ENCODE measurements around the gene FOXL1.
"Not testable (repeated sequence)": the region's sequence is repeated elsewhere in the genome, so short reads cannot be mapped to it uniquely, and the experiment has no call there.

The FOXL1 gene

GRCh38 chr16:86585821-86586611 is 7.7 kb downstream of the FOXL1 start:
- in situ Hi-C loops (cut with MboI; ENCODE audit: low pct_unique_long_range_greater_than_20kb, low sequenced_read_pairs, unreplicated experiment): no loop called here
- TF ChIP-seq CTCF (IDR thresholded peaks at IDR 0.05; ENCODE audit: extremely low read depth, insufficient read depth, missing control alignments): no peak
- DNase-seq (ENCODE audit: low spot score): no peak

DNA sequence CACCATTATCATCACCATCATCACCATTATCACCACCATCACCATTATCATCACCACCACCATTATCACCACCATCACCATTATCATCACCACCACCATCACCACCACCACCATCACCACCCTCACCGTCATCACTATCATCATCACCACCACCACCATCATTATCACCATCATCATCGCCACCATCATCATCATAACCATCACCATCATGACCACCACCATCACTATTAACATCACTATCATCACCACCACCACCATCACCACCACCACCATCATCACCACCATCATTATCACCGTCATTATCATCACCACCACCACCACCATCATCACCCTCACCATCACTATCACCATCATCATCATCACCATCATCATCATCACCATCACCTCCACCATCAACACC is 9.1 kb downstream of the FOXL1 start:
- no peak for TF ChIP-seq CTCF (IDR thresholded peaks at IDR 0.05; ENCODE audit: extremely low read depth, insufficient read depth, missing control alignments)
- DNase-seq (ENCODE audit: low spot score): no peak
- in situ Hi-C loops (cut with MboI; ENCODE audit: low pct_unique_long_range_greater_than_20kb, low sequenced_read_pairs, unreplicated experiment): no loop called here

- DNase-seq (ENCODE audit: low spot score); in situ Hi-C loops (cut with MboI; ENCODE audit: low pct_unique_long_range_greater_than_20kb, low sequenced_read_pairs, unreplicated experiment): not testable (repeated sequence)
Observed at GRCh38 chr16:86587955-86588354, 9.6 kb downstream of the FOXL1 start.

- no peak for DNase-seq (ENCODE audit: low spot score)
- in situ Hi-C loops (cut with MboI; ENCODE audit: low pct_unique_long_range_greater_than_20kb, low sequenced_read_pairs, unreplicated experiment): no loop called here
- no peak for TF ChIP-seq CTCF (IDR thresholded peaks at IDR 0.05; ENCODE audit: extremely low read depth, insufficient read depth, missing control alignments)
Observed at GRCh38 chr16:86590501-86591144, 12.3 kb downstream of the FOXL1 start.

- no peak for TF ChIP-seq CTCF (IDR thresholded peaks at IDR 0.05; ENCODE audit: extremely low read depth, insufficient read depth, missing control alignments)
- DNase-seq (ENCODE audit: low spot score): no peak
- in situ Hi-C loops (cut with MboI; ENCODE audit: low pct_unique_long_range_greater_than_20kb, low sequenced_read_pairs, unreplicated experiment): no loop called here
Observed at GRCh38 chr16:86591270-86591669, 12.9 kb downstream of the FOXL1 start.

GRCh38 chr16:86593913-86594620 is 15.7 kb downstream of the FOXL1 start:
- in situ Hi-C loops (cut with MboI; ENCODE audit: low pct_unique_long_range_greater_than_20kb, low sequenced_read_pairs, unreplicated experiment): no loop called here
- DNase-seq (ENCODE audit: low spot score): no peak
- no peak for TF ChIP-seq CTCF (IDR thresholded peaks at IDR 0.05; ENCODE audit: extremely low read depth, insufficient read depth, missing control alignments)

DNA sequence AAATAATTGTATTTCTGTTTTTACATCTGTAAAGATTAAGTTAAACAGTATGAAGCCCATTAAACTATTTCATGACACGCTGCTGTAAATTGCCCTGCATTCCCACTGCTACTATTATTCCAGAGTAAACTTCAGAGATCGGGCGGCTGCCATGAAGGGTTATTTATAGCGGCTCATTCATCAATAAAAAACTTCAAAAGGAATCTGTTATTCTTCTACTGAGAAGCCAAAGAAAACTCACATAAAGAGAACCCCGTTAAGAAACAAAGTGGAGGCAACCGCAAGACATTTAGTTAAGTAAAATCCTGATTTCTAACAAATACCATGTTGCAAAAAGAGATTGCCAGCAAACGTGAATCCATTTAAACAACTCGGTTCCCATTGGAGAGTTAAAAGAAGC is 16.4 kb downstream of the FOXL1 start:
- no peak for DNase-seq (ENCODE audit: low spot score)
- in situ Hi-C loops (cut with MboI; ENCODE audit: low pct_unique_long_range_greater_than_20kb, low sequenced_read_pairs, unreplicated experiment): no loop called here
- no peak for TF ChIP-seq CTCF (IDR thresholded peaks at IDR 0.05; ENCODE audit: extremely low read depth, insufficient read depth, missing control alignments)
